Measurements from ENCODE around the gene SAV1.

GRCh38 chr14:50603565-50603964 lies 64.5 kb downstream of the SAV1 start:
- TF ChIP-seq CTCF (conservative IDR thresholded peaks at IDR 0.05; ENCODE audit: low read depth, low read length) (no peak), EZH2 (IDR thresholded peaks at IDR 0.05; ENCODE audit: borderline replicate concordance, low read depth, low read length, poor library complexity, severe bottlenecking) (no peak)
